Heart left ventricle (tissue), 16 donors: ENCODE data around the gene G6PC3. TPM values are rescaled to one million over a fixed set of nuclear protein-coding genes. Genes with fewer than 3 reads are reported as not detected.

Source experiments
- ATAC-seq, 4 donors: fragments of 200-7000 bp; cut with Tn5 transposase; one replicate each; pipeline ENCODE4 v1.9.1; 2020 to 2022; ENCODE audit warnings: moderate library complexity in 4 of 4, mild to moderate bottlenecking in 3 of 4, moderate number of reproducible peaks in 1 of 4
- DNase-seq, 5 donors: peaks; one replicate each; pipeline ENCODE4 v3.0.0-alpha.2; 2020
- H3K27ac ChIP-seq, 12 donors: fragments of 200-600 bp; sonication (generic) in 4 of 12; one replicate each; pipeline versions ENCODE4 v1.5.0 to v1.8.0; 2016 to 2022; ENCODE audit warnings: mild to moderate bottlenecking in 2 of 12
- H3K27me3 ChIP-seq, 9 donors: fragments of 200-600 bp; sonication (generic) in 2 of 9; one replicate each; pipeline versions ENCODE4 v1.5.1 to v1.8.0; 2016 to 2022; ENCODE audit warnings: mild to moderate bottlenecking in 3 of 9
- H3K36me3 ChIP-seq, 9 donors: fragments of 200-600 bp; sonication (generic) in 2 of 9; one replicate each; pipeline versions ENCODE4 v1.5.0 to v1.8.0; 2018 to 2022; ENCODE audit warnings: mild to moderate bottlenecking in 2 of 9
- H3K4me1 ChIP-seq, 12 donors: fragments of 200-600 bp; sonication (generic) in 4 of 12; one replicate each; pipeline versions ENCODE4 v1.5.0 to v1.8.0; 2016 to 2022; ENCODE audit warnings: mild to moderate bottlenecking in 3 of 12
- H3K4me3 ChIP-seq, 12 donors: fragments of 200-600 bp; sonication (generic) in 4 of 12; one replicate each; pipeline versions ENCODE4 v1.5.0 to v1.8.0; 2017 to 2022; ENCODE audit warnings: mild to moderate bottlenecking in 9 of 12, moderate library complexity in 4 of 12
- H3K9me3 ChIP-seq, 12 donors: fragments of 200-600 bp; sonication (generic) in 4 of 12; one replicate each; pipeline versions ENCODE4 v1.5.0 to v1.8.0; 2016 to 2022; ENCODE audit warnings: mild to moderate bottlenecking in 1 of 12
- CTCF ChIP-seq, 12 donors: fragments of 200-600 bp; sonication (generic) in 4 of 12; IDR thresholded peaks; one replicate each; pipeline versions ENCODE4 v1.5.0 to v1.8.0; 2018 to 2022; ENCODE audit warnings: antibody characterized with exemption in 12 of 12, mild to moderate bottlenecking in 5 of 12
- POLR2A ChIP-seq, 2 donors: fragments of 450-650 bp; IDR thresholded peaks; one replicate each; pipeline ENCODE4 v1.6.1; 2017; ENCODE audit warnings: antibody characterized with exemption in 2 of 2, mild to moderate bottlenecking in 2 of 2, moderate library complexity in 2 of 2
- WGBS, 4 donors: extraction: QIAGEN DNeasy Blood & Tissue Kit in 2 of 4; methylation state at CpG; one replicate each; pipeline versions ENCODE4 v1.1.5 to v1.1.7; 2013 to 2018; 5-methylcytosine and 5-hydroxymethylcytosine counted together
- intact Hi-C, 10 donors: fragments of 100-400 bp; cut with DNase I; formaldehyde crosslinking; loops; one replicate each; pipeline versions ENCODE4 v1.11.1 to v1.14.2; 2022
- polyA plus RNA-seq, 2 donors: library from polyadenylated mRNA; stranded (reverse); fragments of 200-250 nt; gene quantifications; one replicate each; pipeline ENCODE4 v1.2.3, GENCODE V29; 2013
- total RNA-seq, 9 donors: library from RNA; depleted of rRNA in 2 of 9; stranded (reverse); fragments of >200 nt in 2 of 9; fragmentation: NEBNext Ultra II Directional in 3 of 9; extraction: Animal tissue kit (Norgen Biotek cat#: 25700) in 3 of 9; gene quantifications; one replicate each; pipeline versions ENCODE4 v1.1.0 to v1.2.4, GENCODE V29; 2016 to 2023
- donor health status: ischemic (EF 13 %, LVEDD 7.1; RV severe dilation, severe dysfunction).
- donor health status: healthy with polysubstance abuse.
- donor health status: DM: no; HTN: yes; CAD: no.
- donor health status: DM: no; HTN: no; CAD: no.
- donor health status: ischemic (EF 25% LVEDD 6.9; RV normal size, moderate dysfunction).
- donor health status: ischemic (EF 25% LVEDD 5.7; RV mildly dilated, moderate dysfunction).
- donor health status: healthy.
- donor health status: DM: yes; HTN: yes; CAD: no.
- donor health status: ischemic (EF 35%, LVEDD 5.7; RV mildly dilated, moderate dysfunction).
- donor health status: nonischemic (EF 11% LVEDD 7.7; RV severe dilation, severe dysfunction).
- donor health status: DM: yes; HTN: yes; CAD: no.
- donor health status: PGD.
- donor health status: ischemic (EF 29% LVEDD 5.4; RV normal size, mild dysfunction).
- donor health status: nonischemic (EF 23%, LVEDD 6.1; RV moderate dilation, normal function).

Gene G6PC3
- total and polyA plus RNA-seq, 11 donors = 28.5 to 75.1 (median 39.1) TPM

DNA sequence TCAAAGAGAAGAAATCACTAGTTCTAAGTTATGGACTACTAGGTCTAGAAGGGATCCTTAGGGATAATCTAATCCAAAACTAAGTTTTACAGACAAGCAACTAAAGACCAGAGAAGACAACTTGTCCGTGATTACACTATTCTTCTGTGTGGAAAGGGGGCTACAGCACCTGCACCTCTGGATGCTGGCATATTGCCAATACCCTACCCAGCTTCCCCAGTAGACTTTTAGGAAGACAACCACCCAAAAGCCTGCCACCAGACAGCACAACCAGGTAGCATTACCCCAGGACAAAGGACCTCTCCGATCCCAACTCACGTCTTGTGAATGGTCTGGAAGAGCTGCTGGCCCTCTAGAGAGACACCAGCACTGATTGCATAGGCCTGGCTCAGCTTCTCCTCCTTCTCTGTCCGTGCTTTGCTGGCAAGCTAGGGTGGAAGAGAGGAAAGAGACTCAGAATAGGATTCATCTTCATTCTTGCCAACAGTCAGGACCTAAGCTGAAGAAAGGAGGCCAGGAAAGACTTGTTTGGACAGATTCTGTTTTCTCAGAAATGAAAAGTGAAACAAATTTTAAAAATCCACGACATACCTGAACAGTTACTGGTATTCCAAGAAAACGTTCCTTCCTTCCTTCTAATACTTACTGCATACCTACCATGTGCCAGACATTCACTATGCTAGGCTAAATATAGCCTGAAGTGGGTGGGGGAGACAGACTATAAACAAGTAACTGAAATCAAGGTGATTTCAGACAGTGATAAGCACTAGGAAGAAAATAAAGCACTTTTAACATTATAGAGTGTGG, 30.5 kb upstream of the G6PC3 start:
- WGBS, 4 donors = 48 to 58% (median 54%) methylated on average over 6 of the region's 6 CpGs
- TF ChIP-seq CTCF (IDR thresholded peaks at IDR 0.05) = no peak
- Histone ChIP-seq H3K36me3 (peaks cover 0 to 39% (median 31%) of the 10 kb centered on the region in 9 donors), H3K9me3 (no peaks in the 10 kb centered on the region), H3K27ac (peak overlapping the region in 7 of 12 donors; percentile 7 to 65 (median 43)), H3K27me3 (no peaks in the 10 kb centered on the region), H3K4me3 (no peak overlapping the region), H3K4me1 (peaks cover 3 to 64% (median 32%) of the 10 kb centered on the region in 12 donors)
- DNase-seq (no peak), ATAC-seq (peak in 2 of 4 donors; percentile 21 to 36)
- intact Hi-C loops = loop anchor here in 9 of 10 donors (2.0 to 10.0 kb wide), 5 partner anchors 33 to 98 kb away; partner anchors contain the start of gene PPY (in 5 of the 9)

GRCh38 chr17:44043272-44043696, 27.3 kb upstream of the G6PC3 start:
- intact Hi-C loops = loop anchor here in 7 of 10 donors (2.0 to 10.0 kb wide), 4 partner anchors 36 to 101 kb away; partner anchors contain the start of gene PPY (in 5 of the 7)
- Histone ChIP-seq H3K9me3 (no peaks in the 10 kb centered on the region), H3K27me3 (no peaks in the 10 kb centered on the region), H3K36me3 (peaks cover 0 to 28% (median 16%) of the 10 kb centered on the region in 9 donors), H3K4me3 (no peak overlapping the region), H3K4me1 (peaks cover 3 to 52% (median 30%) of the 10 kb centered on the region in 12 donors), H3K27ac (peak overlapping the region in 7 of 12 donors; percentile 25 to 80 (median 52))
- ATAC-seq = peak in 3 of 4 donors; percentile 17 to 79 (median 43)
- DNase-seq = peak in 1 of 5 donors; percentile 39
- TF ChIP-seq POLR2A (IDR thresholded peaks at IDR 0.05) = no peak
- no peak for TF ChIP-seq CTCF (IDR thresholded peaks at IDR 0.05)
- 37 to 55% (median 48%) methylated on average over 4 of the region's 4 CpGs for WGBS, 4 donors

GRCh38 chr17:44044071-44044470, 26.5 kb upstream of the G6PC3 start:
- Histone ChIP-seq H3K27me3 (no peaks in the 10 kb centered on the region), H3K27ac (peak overlapping the region in 5 of 12 donors; percentile 41 to 80 (median 55))

More at GRCh38 chr17:44044071-44044470, 26.5 kb upstream of the G6PC3 start:
- intact Hi-C loops = loop anchor here in 6 of 10 donors (5.0 to 10.0 kb wide), 3 partner anchors 37 to 102 kb away; partner anchors contain the start of gene PPY (in 5 of the 6)
- peaks cover 0 to 28% (median 18%) of the 10 kb centered on the region in 9 donors for H3K36me3 ChIP-seq
- ATAC-seq (no peak), DNase-seq (no peak)
- H3K9me3 ChIP-seq = no peaks in the 10 kb centered on the region
- TF ChIP-seq CTCF (IDR thresholded peaks at IDR 0.05) = no peak
- no peak for TF ChIP-seq POLR2A (IDR thresholded peaks at IDR 0.05)
- peaks cover 3 to 47% (median 27%) of the 10 kb centered on the region in 12 donors for H3K4me1 ChIP-seq
- no peak overlapping the region for H3K4me3 ChIP-seq
- WGBS, 4 donors = 53 to 74% (median 69%) methylated on average over 1 of the region's 1 CpG
